ENCODE results near the gene RTL10.

Gene RTL10

GRCh38 chr22:19859861-19860510 lies 5.3 kb upstream of the RTL10 start:
- DNase-seq = no peak

- no peak for DNase-seq
Measured at GRCh38 chr22:19857382-19857781, 2.7 kb upstream of the RTL10 start.

GRCh38 chr22:19855504-19856409 lies 1.1 kb upstream of the RTL10 start:
- peak; percentile 53 for DNase-seq

- DNase-seq = peak; percentile 18
Measured at GRCh38 chr22:19853879-19854777, 546 bp downstream of the RTL10 start.

DNA sequence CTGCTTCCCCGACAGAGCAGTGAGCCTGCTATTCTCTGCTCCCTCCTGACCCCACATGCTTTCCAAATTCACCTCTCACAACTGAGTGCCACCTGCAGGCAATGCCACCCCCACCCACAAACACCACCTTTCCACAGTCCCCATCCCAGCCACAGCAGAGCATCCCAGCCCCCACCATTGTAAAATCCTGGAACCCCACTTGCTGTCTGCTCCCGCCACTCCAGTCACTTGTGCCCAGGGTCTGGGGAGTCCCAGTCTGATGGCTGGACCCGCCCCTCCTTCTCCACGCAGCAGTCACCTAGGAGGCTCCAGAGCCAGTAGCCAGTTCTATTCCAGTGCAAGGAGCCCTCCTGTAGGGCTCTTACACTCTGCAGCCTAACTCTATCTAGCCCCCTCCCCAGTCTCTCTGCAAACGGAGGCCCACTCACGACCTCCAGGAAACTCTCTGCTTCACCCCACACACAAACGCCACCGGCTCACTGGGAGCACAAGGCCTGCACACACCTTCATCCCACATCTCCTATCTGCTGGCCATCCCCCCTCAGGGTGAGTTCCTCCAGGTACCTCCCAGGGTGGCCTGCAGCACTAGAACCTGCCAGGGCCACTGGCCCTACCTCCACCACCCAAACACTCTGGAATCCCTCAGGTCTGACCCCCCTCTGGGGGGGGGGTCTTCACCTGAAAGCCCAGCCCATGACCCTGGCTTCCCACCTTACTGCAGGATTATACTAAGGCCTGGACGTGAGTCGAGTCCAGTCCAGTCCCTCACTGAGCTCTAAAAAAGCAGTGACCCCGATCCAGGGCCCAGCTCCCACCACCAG lies 1.4 kb downstream of the RTL10 start:
- DNase-seq = no peak

DNA sequence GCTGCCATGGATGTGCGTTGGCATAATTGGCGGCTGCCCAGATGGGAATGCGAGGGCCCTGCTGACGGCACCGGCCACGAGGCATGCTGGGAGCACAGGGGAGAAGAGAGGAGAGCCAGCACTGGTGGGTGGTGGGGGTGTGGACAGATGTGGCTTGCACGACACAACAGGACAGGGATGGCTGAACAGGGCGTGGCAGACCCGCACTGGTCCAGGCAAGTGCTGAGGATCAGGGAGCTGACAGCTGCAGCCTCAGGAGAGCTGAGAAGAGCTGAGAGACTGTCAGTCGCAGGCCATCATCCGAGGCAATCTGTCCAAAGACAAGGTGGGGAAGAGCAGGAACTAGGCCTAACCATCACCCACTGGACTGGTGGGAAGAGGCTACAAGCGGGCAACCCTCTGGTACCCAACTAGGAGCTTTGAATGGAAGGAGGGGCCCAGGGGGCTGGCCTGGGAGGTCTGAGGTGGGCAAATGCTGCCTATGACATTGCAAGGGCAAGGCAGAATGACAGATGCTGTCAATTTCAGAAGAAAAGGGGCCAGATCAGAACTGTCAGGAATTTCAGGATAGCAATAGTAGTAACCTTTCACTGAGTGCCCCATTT lies 2.4 kb downstream of the RTL10 start:
- no peak for DNase-seq

GRCh38 chr22:19851291-19852176 lies 3.1 kb downstream of the RTL10 start:
- DNase-seq = no peak

DNA sequence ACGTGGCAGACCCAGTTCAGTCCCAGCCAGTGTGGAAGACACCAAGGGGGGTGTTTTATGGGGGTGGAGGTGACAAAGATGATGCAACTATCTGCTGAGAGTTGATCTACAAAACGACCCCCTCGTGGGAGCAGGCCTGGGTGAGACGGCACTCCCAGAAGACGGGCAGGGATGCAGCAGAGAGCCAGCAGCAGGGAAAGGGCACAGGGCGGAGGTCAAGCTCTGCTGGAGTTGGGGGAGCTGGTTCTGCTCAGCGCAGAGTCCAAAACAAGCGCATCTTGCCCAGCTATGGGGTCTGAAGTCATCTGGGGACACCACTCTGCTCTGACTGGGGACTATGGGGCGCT lies 3.9 kb downstream of the RTL10 start:
- no peak for DNase-seq

- DNase-seq = no peak
Measured at GRCh38 chr22:19849835-19850762, 4.6 kb downstream of the RTL10 start.

DNA sequence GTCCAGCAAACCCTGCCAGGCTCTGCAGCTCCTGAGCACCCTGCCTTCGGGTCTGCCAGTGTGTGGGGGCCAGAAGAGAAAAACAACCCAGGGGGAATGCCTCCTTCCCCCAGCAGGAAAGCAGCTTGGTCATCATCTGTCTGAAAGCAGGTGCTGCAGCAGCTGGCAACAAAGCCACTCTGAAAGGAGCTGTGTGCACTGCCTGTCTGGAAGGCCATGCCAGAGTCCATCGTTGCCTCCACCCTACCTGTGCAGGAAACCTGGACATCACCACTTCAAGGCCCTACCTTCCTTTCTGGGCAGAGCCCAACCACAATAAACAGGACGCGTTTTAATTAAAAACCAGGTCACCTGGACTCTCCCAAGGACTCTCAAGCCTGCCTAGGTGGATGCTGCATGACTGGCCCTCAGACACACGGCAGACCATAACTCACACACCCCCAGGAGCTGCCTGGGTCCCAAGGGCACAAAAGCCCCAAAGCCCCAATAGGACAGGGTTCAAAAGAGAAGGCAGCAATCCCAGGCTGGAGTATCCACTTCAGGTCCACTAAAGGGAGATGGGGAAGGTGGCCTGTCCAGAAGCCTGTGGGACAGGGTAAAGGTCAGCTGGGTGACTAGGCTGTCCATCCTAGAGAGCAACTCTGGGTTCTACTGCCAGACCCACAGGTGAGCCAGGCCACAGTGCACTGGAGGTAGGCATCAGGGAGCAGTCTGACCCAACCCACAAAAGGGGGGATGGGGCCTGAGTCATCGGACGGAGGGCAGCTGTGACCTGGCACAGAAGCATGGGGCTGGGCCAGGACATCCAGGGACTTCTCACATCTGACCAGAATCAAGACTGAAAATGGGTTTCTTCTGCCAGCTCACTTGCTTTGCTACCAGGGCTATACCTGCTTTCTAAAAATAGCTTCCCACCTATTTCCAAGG lies 6.1 kb downstream of the RTL10 start:
- no peak for DNase-seq

DNA sequence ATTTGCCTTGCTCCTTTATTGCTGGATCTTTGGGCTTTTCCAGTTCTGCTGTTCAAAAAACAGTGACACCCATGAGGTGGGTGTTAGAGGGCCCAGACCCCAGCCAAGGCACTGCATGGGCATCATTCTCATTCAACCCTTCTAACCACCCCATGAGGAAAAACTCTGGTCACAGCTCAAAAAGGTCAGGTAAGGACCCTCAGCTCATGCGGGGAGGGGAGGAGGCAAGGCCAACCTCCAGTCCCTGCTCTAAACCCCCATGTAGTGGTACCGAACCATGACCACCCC lies 7.4 kb downstream of the RTL10 start:
- no peak for DNase-seq

DNA sequence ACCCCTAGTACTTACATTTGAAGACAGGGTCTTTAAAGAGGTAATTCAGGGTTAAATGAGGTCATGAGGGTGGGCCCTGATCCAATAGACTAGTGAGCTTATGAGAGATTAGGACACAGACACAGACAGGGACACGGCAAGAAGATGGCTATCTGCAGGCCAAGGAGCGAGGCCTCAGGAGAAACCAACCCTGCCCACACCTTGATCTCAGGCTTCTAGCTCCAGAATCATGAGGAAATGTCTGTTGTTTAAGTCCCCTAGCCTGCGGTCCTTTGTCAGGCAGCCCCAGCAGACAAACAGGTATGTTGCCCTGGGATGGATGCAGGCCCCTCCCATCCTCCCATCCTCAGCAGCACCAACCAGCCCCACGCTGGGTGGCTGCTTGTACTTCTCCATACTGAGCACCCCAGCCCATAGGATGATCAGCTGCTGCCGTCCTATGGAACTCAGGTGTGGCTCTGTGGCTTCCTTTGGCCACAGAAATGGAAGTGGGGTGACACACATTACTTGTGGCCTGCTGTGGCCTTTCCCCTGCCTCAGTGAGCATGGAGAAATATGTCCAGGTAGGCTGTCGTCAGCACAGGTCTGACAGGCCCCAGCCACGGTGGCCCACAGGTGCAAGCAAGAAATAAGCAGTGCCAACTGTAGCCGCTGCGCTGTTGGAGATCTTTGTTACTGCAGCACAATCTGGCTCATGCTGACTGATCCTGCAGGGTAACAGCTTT lies 7.9 kb downstream of the RTL10 start:
- DNase-seq = no peak

GRCh38 chr22:19845054-19845722 lies 9.5 kb downstream of the RTL10 start:
- no peak for DNase-seq

- DNase-seq = peak; percentile 16
Measured at GRCh38 chr22:19844377-19845053, 10.2 kb downstream of the RTL10 start.

DNA sequence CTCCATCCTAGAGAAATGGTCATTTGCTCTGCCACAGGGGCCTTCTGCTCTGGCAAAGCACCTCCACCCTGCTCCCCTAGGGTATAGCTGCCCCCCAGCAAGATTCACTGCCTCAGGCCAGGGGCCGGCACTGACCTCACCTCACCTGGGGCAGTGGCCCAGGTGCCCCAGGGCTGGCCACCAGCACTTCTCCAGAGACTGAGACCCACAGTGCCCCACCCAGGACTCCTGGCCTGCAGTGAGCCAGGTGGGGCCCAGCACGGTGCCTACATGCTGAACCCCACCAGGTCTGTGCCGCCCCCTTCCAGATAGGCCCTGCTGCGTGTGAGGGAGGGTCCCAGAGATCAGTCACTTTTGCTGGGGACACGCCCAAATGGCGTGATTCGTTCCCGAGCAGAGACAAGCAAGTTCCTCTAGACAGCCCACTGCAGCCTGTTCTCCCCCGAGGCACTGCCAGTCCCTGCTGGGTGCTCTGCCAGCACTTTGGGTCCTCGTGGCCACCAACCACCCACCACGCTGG lies 10.8 kb downstream of the RTL10 start:
- DNase-seq = no peak

DNA sequence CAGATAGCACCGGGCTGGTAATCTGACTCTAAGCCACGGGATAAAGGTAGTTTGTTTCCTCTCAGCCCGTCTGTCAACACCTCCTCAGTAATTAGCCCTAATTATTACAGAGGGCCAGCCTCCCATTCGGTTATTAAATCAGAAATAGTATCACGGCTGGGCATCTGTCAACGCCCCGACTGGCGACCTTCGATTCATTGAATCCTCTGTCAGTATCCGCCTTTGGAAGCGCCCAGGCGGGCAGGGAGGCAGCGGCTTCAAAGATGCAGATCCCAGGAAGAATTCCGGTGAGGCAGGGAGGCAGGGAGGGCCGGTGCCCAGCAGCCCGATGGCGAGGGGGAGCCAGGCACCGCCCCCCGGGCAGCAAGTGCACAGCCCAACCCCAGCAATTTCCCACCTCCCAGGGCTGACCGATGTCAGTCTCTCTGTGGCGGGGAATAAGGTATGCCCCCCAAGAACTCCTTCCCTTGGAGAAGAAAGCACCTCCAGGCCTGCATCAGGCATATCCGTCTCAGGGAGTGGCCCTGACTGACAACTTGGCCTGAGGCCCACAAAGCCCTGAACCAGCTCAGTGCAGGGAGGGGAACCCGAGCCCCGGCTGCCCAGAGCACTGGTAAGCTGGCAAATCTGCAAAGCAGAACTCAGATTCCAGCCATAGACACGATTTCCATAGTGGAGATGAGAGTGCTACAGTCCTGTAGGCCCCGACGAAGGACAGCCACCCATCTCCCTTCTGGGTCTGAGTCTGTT lies 11.4 kb downstream of the RTL10 start:
- DNase-seq = no peak
